AG10803 (cell line): Measurements from ENCODE around the gene MAD2L2.
"Not testable (repeated sequence)": the region's sequence is repeated elsewhere in the genome, so short reads cannot be mapped to it uniquely, and the experiment has no call there.

Experiments used
- DNase-seq: peaks from one replicate; pipeline ENCODE4 v3.0.0; 2010; ENCODE audit warnings: low read depth
- H3K4me3 ChIP-seq: 2 replicates; pipeline ENCODE4 v1.5.1; 2011; ENCODE audit warnings: mild to moderate bottlenecking, low read length, control low read depth
- CTCF ChIP-seq: conservative IDR thresholded peaks from 2 replicates; pipeline ENCODE4 v1.5.1; 2011; ENCODE audit warnings: mild to moderate bottlenecking, low read length, control low read depth, inconsistent platforms

Gene MAD2L2

GRCh38 chr1:11647333-11647732, 33.6 kb downstream of the MAD2L2 start:
- TF ChIP-seq CTCF = no peak
- no peak for DNase-seq
- no peak overlapping the region for H3K4me3 ChIP-seq

- DNase-seq = no peak
- no peak overlapping the region for H3K4me3 ChIP-seq
- no peak for TF ChIP-seq CTCF
Measured at GRCh38 chr1:11646317-11646716, 34.6 kb downstream of the MAD2L2 start.

GRCh38 chr1:11645670-11646265, 35.2 kb downstream of the MAD2L2 start:
- TF ChIP-seq CTCF = peak; percentile 80
- DNase-seq = peak; percentile 65

GRCh38 chr1:11645270-11645669, 35.7 kb downstream of the MAD2L2 start:
- no peak for TF ChIP-seq CTCF
- no peak overlapping the region for H3K4me3 ChIP-seq
- no peak for DNase-seq

More at GRCh38 chr1:11645670-11646265, 35.2 kb downstream of the MAD2L2 start:
- no peak overlapping the region for H3K4me3 ChIP-seq

- H3K4me3 ChIP-seq = no peak overlapping the region
- DNase-seq = no peak
- TF ChIP-seq CTCF = no peak
Measured at GRCh38 chr1:11643782-11644181, 37.2 kb downstream of the MAD2L2 start.

- TF ChIP-seq CTCF = peak; percentile 99
- DNase-seq = peak; percentile 57
Measured at GRCh38 chr1:11642418-11643017, 38.4 kb downstream of the MAD2L2 start.

GRCh38 chr1:11641776-11642305, 39.1 kb downstream of the MAD2L2 start:
- no peak for DNase-seq
- no peak for TF ChIP-seq CTCF
- H3K4me3 ChIP-seq = no peak overlapping the region

More at GRCh38 chr1:11642418-11643017, 38.4 kb downstream of the MAD2L2 start:
- H3K4me3 ChIP-seq = not testable (repeated sequence)
